Body of pancreas (tissue), 4 donors: ENCODE results near the gene CCNY. TPM values are rescaled to one million over a fixed set of nuclear protein-coding genes. Genes with fewer than 3 reads are reported as not detected.

ENCODE experiments used
- ATAC-seq: fragments of 150-250 bp; one replicate; pipeline ENCODE4 v1.9.1; 2016
- DNase-seq, 4 donors: peaks; one replicate each; pipeline ENCODE4 v3.0.0-alpha.2; 2019
- H3K27ac ChIP-seq, 4 donors: fragments of 200-600 bp; sonication (generic); 1 replicate in 3 of 4; 2 replicates in 1 of 4; pipeline versions ENCODE4 v1.5.1 to v1.6.1; 2016 to 2019; ENCODE audit warnings: mild to moderate bottlenecking in 1 of 4, mixed read lengths in 1 of 4, moderate library complexity in 1 of 4
- H3K27me3 ChIP-seq, 2 donors: fragments of 200-600 bp; sonication (generic); one replicate each; pipeline ENCODE4 v1.6.0; 2016; ENCODE audit warnings: mild to moderate bottlenecking in 1 of 2
- H3K36me3 ChIP-seq, 2 donors: fragments of 200-600 bp; sonication (generic); replicated peaks in 1 of 2; 2 replicates each; pipeline ENCODE4 v1.5.1; 2016; ENCODE audit warnings: low read depth in 2 of 2; ENCODE audit not compliant: insufficient read depth in 1 of 2
- H3K4me1 ChIP-seq: fragments of 200-600 bp; sonication (generic); one replicate; pipeline ENCODE4 v1.6.0; 2016
- H3K4me3 ChIP-seq, 2 donors: fragments of 200-600 bp; sonication (generic); 1 replicate in 1 of 2; 2 replicates in 1 of 2; pipeline ENCODE4 v1.5.1; 2016 to 2019
- H3K9me3 ChIP-seq, 3 donors: fragments of 200-600 bp; sonication (generic); 1 replicate in 2 of 3; 2 replicates in 1 of 3; pipeline ENCODE4 v1.5.1; 2016
- POLR2A ChIP-seq, 3 donors: fragments of 450-650 bp; IDR thresholded peaks; one replicate each; pipeline ENCODE4 v1.6.1; 2016; ENCODE audit warnings: antibody characterized with exemption in 3 of 3, mild to moderate bottlenecking in 2 of 3
- WGBS, 2 donors: methylation state at CpG; one replicate each; pipeline ENCODE4 v1.1.5; 2017; 5-methylcytosine and 5-hydroxymethylcytosine counted together
- intact Hi-C: fragments of 100-400 bp; cut with DNase I; formaldehyde crosslinking; loops from one replicate; pipeline ENCODE4 v1.15.1; 2023
- total RNA-seq, 2 donors: library from RNA; depleted of rRNA; stranded (reverse); fragments of >200 nt; gene quantifications; one replicate each; pipeline ENCODE4 v1.1.0, GENCODE V29; 2016
- TF ChIP-seq, protein P1 (sequence below), 7 experiments: fragments of 450-650 bp in 4 of 7; fragments of 200-600 bp in 3 of 7; sonication (generic) in 3 of 7; IDR thresholded peaks; one replicate each; pipeline ENCODE4 v1.5.1; 2016 to 2019; ENCODE audit warnings: antibody characterized with exemption in 7 of 7

CCNY gene
- total RNA-seq, 2 donors from 2014 or later: 9.6 to 18.9 TPM

DNA sequence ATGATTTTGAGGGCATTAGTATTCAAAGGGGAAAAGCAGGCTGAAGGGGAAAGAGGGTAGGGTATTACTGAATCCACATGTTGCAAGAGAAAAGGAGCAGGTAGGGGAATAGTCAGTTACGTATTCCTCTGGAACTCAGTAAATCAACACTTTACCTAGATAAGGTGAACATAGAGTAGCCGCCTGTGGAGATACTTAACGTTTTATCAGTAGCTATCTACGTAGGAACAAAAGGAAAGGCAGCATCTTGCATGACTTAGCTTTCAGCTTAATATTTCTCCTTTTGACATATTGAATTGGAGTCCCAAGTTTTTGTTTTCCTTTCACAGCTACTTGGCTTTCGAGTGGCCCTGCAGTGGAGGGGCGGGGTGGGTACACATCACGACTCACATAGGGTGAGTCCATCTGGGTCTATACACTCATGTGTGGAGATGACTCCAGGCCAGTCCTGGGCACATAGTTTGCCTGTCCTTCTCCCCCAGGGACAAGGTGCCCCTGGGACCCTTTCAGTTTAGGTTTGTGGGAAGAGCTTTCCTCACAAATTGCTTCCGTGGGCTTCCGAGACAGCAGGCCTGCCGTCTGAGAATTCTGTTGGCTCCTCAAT, 48.1 kb downstream of the CCNY start:
- H3K4me3 ChIP-seq: no peak overlapping the region
- peaks cover 40% of the 10 kb centered on the region for H3K4me1 ChIP-seq
- H3K27me3 ChIP-seq: no peaks in the 10 kb centered on the region
- no peaks in the 10 kb centered on the region for H3K9me3 ChIP-seq
- ATAC-seq (no peak), DNase-seq (no peak)
- intact Hi-C loops: no loop called here
- WGBS, 2 donors: 63 to 71% methylated on average over 10 of the region's 10 CpGs
- no peak for TF ChIP-seq POLR2A (IDR thresholded peaks at IDR 0.05)
- TF ChIP-seq, protein P1, sequence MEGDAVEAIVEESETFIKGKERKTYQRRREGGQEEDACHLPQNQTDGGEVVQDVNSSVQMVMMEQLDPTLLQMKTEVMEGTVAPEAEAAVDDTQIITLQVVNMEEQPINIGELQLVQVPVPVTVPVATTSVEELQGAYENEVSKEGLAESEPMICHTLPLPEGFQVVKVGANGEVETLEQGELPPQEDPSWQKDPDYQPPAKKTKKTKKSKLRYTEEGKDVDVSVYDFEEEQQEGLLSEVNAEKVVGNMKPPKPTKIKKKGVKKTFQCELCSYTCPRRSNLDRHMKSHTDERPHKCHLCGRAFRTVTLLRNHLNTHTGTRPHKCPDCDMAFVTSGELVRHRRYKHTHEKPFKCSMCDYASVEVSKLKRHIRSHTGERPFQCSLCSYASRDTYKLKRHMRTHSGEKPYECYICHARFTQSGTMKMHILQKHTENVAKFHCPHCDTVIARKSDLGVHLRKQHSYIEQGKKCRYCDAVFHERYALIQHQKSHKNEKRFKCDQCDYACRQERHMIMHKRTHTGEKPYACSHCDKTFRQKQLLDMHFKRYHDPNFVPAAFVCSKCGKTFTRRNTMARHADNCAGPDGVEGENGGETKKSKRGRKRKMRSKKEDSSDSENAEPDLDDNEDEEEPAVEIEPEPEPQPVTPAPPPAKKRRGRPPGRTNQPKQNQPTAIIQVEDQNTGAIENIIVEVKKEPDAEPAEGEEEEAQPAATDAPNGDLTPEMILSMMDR (IDR thresholded peaks at IDR 0.05): no peak
- H3K27ac ChIP-seq: peak overlapping the region in 1 of 4 donors; percentile 5
- H3K36me3 ChIP-seq: no peaks in the 10 kb centered on the region

DNA sequence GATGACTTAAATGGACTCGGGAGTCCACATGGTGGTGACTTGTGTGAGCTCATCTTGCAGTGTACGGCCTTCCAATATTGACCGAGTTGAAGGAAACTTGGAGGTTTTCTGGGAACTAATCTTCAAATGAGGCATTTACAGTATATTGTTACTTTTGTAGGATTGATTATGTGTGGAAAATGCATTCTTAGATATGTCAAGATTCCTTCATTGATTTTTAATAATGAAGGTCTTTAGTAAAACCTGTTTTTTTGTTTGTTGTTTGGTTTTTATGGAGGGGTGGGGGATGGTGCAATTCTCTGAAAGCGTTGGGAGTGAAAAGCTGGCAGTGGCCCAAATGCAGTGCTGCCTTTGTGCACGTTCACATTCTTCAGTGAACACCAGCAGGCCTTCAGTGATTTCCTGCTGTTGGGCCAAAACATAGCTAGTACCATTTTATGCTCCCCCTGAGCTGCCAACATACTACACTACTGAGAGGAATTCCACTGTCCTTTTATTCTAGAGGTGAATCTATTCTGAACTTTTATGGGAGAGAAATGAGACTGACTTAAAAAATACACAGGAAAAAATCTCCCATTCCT, 50.4 kb downstream of the CCNY start:
- peak overlapping the region in 1 of 4 donors; percentile 34 for H3K27ac ChIP-seq
- ATAC-seq: no peak

DNA sequence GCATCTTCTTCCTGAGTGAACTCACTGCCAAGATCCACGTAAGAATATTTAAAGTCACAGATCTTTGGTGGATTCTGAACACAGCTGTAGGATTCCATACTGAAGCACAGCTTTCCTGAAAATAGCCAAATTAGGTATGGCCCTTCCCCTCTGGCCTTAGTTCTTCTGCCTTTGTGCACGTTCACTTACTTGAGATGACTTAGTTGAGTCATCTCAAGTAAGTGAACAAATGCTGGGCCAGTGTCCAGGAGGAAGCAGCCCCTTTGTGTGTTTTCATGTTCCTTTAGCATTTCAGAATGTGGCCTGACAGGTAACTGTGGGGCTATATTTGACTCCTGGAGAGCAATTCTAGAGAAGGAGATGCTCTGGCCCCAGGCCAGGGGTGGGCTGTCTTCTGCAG, 51.5 kb downstream of the CCNY start:
- DNase-seq: no peak
- Histone ChIP-seq H3K27ac (no peak overlapping the region), H3K4me1 (peaks cover 40% of the 10 kb centered on the region)

More for the DNA sequence above, 50.4 kb downstream of the CCNY start:
- H3K4me1 ChIP-seq: peaks cover 41% of the 10 kb centered on the region
- no peaks in the 10 kb centered on the region for H3K9me3 ChIP-seq
- no peak overlapping the region for H3K4me3 ChIP-seq
- intact Hi-C loops: no loop called here
- TF ChIP-seq, protein P1 (IDR thresholded peaks at IDR 0.05): no peak
- no peak for TF ChIP-seq POLR2A (IDR thresholded peaks at IDR 0.05)
- no peaks in the 10 kb centered on the region for H3K36me3 ChIP-seq
- H3K27me3 ChIP-seq: no peaks in the 10 kb centered on the region
- 53 to 54% methylated on average over 5 of the region's 5 CpGs for WGBS, 2 donors
- peak; percentile 34 to 57 (median 47) for DNase-seq

DNA sequence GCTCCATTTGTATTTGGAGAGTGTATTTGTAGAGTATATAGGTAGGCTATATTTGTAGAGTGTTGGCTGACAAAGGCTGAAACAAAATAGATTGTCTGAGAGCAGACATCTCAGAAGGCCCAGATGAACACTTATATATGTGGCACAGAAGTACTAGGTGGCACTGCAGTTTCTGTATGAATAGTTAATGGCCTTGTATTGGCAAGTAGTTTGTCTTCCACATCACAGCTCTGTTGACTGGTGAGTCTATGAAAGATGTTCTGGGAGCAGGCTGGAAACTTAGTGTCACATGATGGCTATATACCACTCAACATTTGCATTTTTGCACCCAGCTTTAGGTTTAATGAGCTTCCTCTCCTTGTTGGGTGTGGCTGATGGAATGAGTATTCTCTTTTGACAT, 51.9 kb downstream of the CCNY start:
- ATAC-seq: no peak
- H3K27me3 ChIP-seq: no peaks in the 10 kb centered on the region
- intact Hi-C loops: no loop called here
- peaks cover 36% of the 10 kb centered on the region for H3K4me1 ChIP-seq
- no peak for DNase-seq
- no peak overlapping the region for H3K4me3 ChIP-seq
- no peaks in the 10 kb centered on the region for H3K9me3 ChIP-seq
- no peak overlapping the region for H3K27ac ChIP-seq
- TF ChIP-seq, protein P1 (IDR thresholded peaks at IDR 0.05): no peak
- TF ChIP-seq POLR2A (IDR thresholded peaks at IDR 0.05): no peak
- no peaks in the 10 kb centered on the region for H3K36me3 ChIP-seq

More for the DNA sequence above, 51.5 kb downstream of the CCNY start:
- WGBS, 2 donors: 81 to 90% methylated on average over 2 of the region's 2 CpGs
- intact Hi-C loops: no loop called here
- Histone ChIP-seq H3K9me3 (no peaks in the 10 kb centered on the region), H3K27me3 (no peaks in the 10 kb centered on the region), H3K4me3 (no peak overlapping the region), H3K36me3 (no peaks in the 10 kb centered on the region)
- ATAC-seq: no peak
- TF ChIP-seq, protein P1 (IDR thresholded peaks at IDR 0.05): no peak
- TF ChIP-seq POLR2A (IDR thresholded peaks at IDR 0.05): no peak

DNA sequence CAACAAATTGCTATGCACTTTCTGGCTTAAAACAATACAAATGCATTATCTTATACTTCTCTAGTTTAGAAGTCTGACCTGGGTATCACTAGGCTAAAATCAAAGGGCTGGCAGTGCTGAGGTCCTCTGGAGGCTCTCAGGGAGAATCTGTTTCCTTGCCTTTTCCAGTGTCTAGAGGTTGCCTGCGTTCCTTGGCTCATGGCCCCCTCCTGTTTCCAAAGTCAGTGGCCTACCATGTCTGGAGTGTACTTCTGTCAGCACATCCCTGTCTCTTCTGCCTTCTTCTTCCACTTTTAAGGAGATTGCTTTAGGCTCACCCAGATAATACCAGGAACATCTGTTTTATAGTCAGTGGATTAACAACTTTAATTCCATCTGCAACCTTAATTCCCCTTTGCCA, 52.4 kb downstream of the CCNY start:
- 91 to 100% methylated on average over 1 of the region's 1 CpG for WGBS, 2 donors
- Histone ChIP-seq H3K4me1 (peaks cover 32% of the 10 kb centered on the region), H3K27ac (no peak overlapping the region), H3K9me3 (no peaks in the 10 kb centered on the region), H3K4me3 (no peak overlapping the region), H3K27me3 (no peaks in the 10 kb centered on the region), H3K36me3 (no peaks in the 10 kb centered on the region)
- intact Hi-C loops: no loop called here
- TF ChIP-seq POLR2A (IDR thresholded peaks at IDR 0.05): no peak
- TF ChIP-seq, protein P1 (IDR thresholded peaks at IDR 0.05): no peak
- DNase-seq: no peak
- ATAC-seq: no peak
